GM12878 (cell line): ENCODE results near the gene RIPPLY1. TPM values are rescaled to one million over a fixed set of nuclear protein-coding genes. Genes with fewer than 3 reads are reported as not detected.

ENCODE experiments used
- ATAC-seq: fragments of 200-7000 bp; cut with Tn5 transposase; 3 replicates; pipeline ENCODE4 v1.9.1; 2020; ENCODE audit warnings: mild to moderate bottlenecking, moderate library complexity
- BruUV-seq: library from RNA; stranded (reverse); fragments of 400-500 nt; replicated peaks from 2 replicates; lab custom pipeline; 2021; lab: Mats Ljungman, UMichigan
- CTCF ChIA-PET: fragments of 300-600 bp; sonication (Branson Sonifier 250); formaldehyde crosslinking; extraction: SDS; loops from one replicate; lab custom pipeline; 2021; ENCODE audit warnings: inconsistent platforms; lab: Yijun Ruan, JAX
- POLR2A ChIA-PET: fragments of 350-600 bp; formaldehyde crosslinking; extraction: SDS; loops from one replicate; lab custom pipeline; 2021; ENCODE audit warnings: inconsistent platforms; lab: Charles Lee
- RAD21 ChIA-PET: fragments of 300-600 bp; sonication (Branson Sonifier 250); formaldehyde crosslinking; loops from one replicate; lab custom pipeline; 2023; ENCODE audit warnings: antibody characterized with exemption; ENCODE audit not compliant: unreplicated experiment; lab: Charles Lee
- SMC1A ChIA-PET: fragments of 300-600 bp; sonication (Branson Sonifier 250); formaldehyde crosslinking; loops from one replicate; lab custom pipeline; 2023; ENCODE audit not compliant: unreplicated experiment, uncharacterized antibody; lab: Charles Lee
- DNase-seq: peaks from one replicate; pipeline ENCODE4 v3.0.0-alpha.2; 2011; ENCODE audit warnings: low read depth, low spot score
- FAIRE-seq: peaks from 3 replicates; lab custom pipeline; 2011; peaks lifted over from hg19 to GRCh38; lab: Jason Lieb, UNC
- H2AFZ ChIP-seq: 2 replicates; pipeline ENCODE4 v1.6.0; 2011; ENCODE audit warnings: low read depth, low read length, control low read depth; ENCODE audit not compliant: control insufficient read depth
- H3K27ac ChIP-seq: 2 replicates; pipeline ENCODE4 v1.5.1; 2011; ENCODE audit warnings: control low read depth; ENCODE audit not compliant: control insufficient read depth, insufficient read depth
- H3K27me3 ChIP-seq, 2 experiments: replicated peaks in 1 of 2; 2 replicates each; pipeline versions ENCODE4 v1.6.0 to v1.6.1; 2011; ENCODE audit warnings: low read length in 1 of 2; ENCODE audit not compliant: control insufficient read depth in 2 of 2, insufficient read depth in 2 of 2
- H3K36me3 ChIP-seq, 2 experiments: 2 replicates each; pipeline ENCODE4 v1.5.1; 2011; ENCODE audit warnings: low read length in 1 of 2; ENCODE audit not compliant: control insufficient read depth in 2 of 2, insufficient read depth in 2 of 2
- H3K4me1 ChIP-seq: 2 replicates; pipeline ENCODE4 v1.6.1; 2011; ENCODE audit warnings: mild to moderate bottlenecking, low read length, moderate library complexity, mixed read lengths; ENCODE audit not compliant: control insufficient read depth, insufficient read depth
- H3K4me2 ChIP-seq: 2 replicates; pipeline ENCODE4 v1.6.0; 2011; ENCODE audit warnings: control low read depth; ENCODE audit not compliant: control insufficient read depth, insufficient read depth
- H3K4me3 ChIP-seq: fragments of 200-600 bp; sonication (generic); 2 replicates; pipeline ENCODE4 v1.5.1; 2016
- H3K79me2 ChIP-seq: 2 replicates; pipeline ENCODE4 v1.6.0; 2011; ENCODE audit warnings: low read length; ENCODE audit not compliant: control insufficient read depth, insufficient read depth
- H3K9ac ChIP-seq: 2 replicates; pipeline ENCODE4 v1.8.0; 2011; ENCODE audit warnings: low read length, control low read depth, mixed read lengths; ENCODE audit not compliant: control insufficient read depth, insufficient read depth
- H3K9me3 ChIP-seq: replicated peaks from 3 replicates; pipeline ENCODE4 v1.5.1; 2011; ENCODE audit warnings: mild to moderate bottlenecking, low read length; ENCODE audit not compliant: control insufficient read depth, insufficient read depth
- H4K20me1 ChIP-seq: 2 replicates; pipeline ENCODE4 v1.6.0; 2011; ENCODE audit not compliant: control insufficient read depth, insufficient read depth
- ASH2L ChIP-seq: fragments of 300-600, 200-600 bp; sonication (generic); IDR thresholded peaks from 2 replicates; pipeline ENCODE4 v1.6.1; 2017; ENCODE audit warnings: low read depth, mild to moderate bottlenecking, borderline replicate concordance
- HDAC6 ChIP-seq: fragments of 200-600 bp; sonication (generic); IDR thresholded peaks from one replicate; pipeline ENCODE4 v1.8.0; 2017; ENCODE audit warnings: antibody characterized with exemption; ENCODE audit not compliant: unreplicated experiment
- HSF1 ChIP-seq: fragments of 150-350 bp; IDR thresholded peaks from 2 replicates; pipeline ENCODE4 v1.6.1; 2014; ENCODE audit warnings: mild to moderate bottlenecking, low read depth, low read length
- LARP7 ChIP-seq: fragments of 450-650 bp; IDR thresholded peaks from 2 replicates; pipeline ENCODE4 v1.6.1; 2017; ENCODE audit warnings: mild to moderate bottlenecking
- NFXL1 ChIP-seq: fragments of 450-650 bp; IDR thresholded peaks from 2 replicates; pipeline ENCODE4 v1.6.1; 2017; ENCODE audit warnings: antibody characterized with exemption, mild to moderate bottlenecking, borderline replicate concordance
- NFYB ChIP-seq: IDR thresholded peaks from 2 replicates; pipeline ENCODE4 v1.6.1; 2011; ENCODE audit warnings: low read depth, mild to moderate bottlenecking, low read length, improper control_type of control experiment, moderate library complexity; ENCODE audit not compliant: insufficient read depth
- RAD51 ChIP-seq: fragments of 450-650 bp; IDR thresholded peaks from 2 replicates; pipeline ENCODE4 v1.6.1; 2016; ENCODE audit warnings: moderate library complexity, mild to moderate bottlenecking, inconsistent platforms
- RELB ChIP-seq: fragments of 450-650 bp; IDR thresholded peaks from 2 replicates; pipeline ENCODE4 v1.6.1; 2017; ENCODE audit warnings: low read depth, mild to moderate bottlenecking, moderate library complexity
- TARDBP ChIP-seq: IDR thresholded peaks from 2 replicates; pipeline ENCODE4 v1.6.1; 2016; ENCODE audit warnings: borderline replicate concordance
- TBL1XR1 ChIP-seq: IDR thresholded peaks from 2 replicates; pipeline ENCODE4 v1.6.1; 2012; ENCODE audit warnings: low read depth, low read length, improper control_type of control experiment
- ZZZ3 ChIP-seq: IDR thresholded peaks from 2 replicates; pipeline ENCODE4 v1.6.1; 2011; ENCODE audit warnings: low read depth; ENCODE audit not compliant: control insufficient read depth, insufficient read length
- WGBS: methylation state at CpG from one replicate; pipeline ENCODE4 v1.1.6; 2016; ENCODE audit warnings: low lambda C conversion rate; ENCODE audit not compliant: insufficient replicate concordance, insufficient coverage; ENCODE audit errors: missing lambda C conversion rate; 5-methylcytosine and 5-hydroxymethylcytosine counted together
- in situ Hi-C: fragments of 300-500 bp; cut with MboI; formaldehyde crosslinking; loops from 9 replicates; pipeline ENCODE4 v1.14.3; 2018; ENCODE audit warnings: mixed read lengths
- intact Hi-C: fragments of 100-400 bp; cut with micrococcal nuclease; formaldehyde crosslinking; loops from one replicate; pipeline ENCODE4 v1.14.2; 2022; ENCODE audit not compliant: unreplicated experiment
- polyA plus RNA-seq, 11 experiments: library from polyadenylated mRNA; depleted of rRNA in 4 of 11; unstranded in 6 of 11; stranded (reverse) in 5 of 11; fragments of >200 nt; fragmentation: Nextera tagmentation in 4 of 11; fragmentation: Illumina TruSeq in 1 of 11; extraction: Ambion mirVana in 4 of 11; extraction: Trizol in 1 of 11; gene quantifications; 1 replicate in 1 of 11; 2 replicates in 10 of 11; pipeline versions ENCODE4 v1.2.1 to v1.2.3, GENCODE V29; 2011 to 2016; ENCODE audit warnings: inconsistent platforms in 2 of 11, missing spikeins in 2 of 11, low read depth in 1 of 11
- total RNA-seq, 4 experiments: library from RNA; depleted of rRNA in 3 of 4; stranded (reverse); fragments of >200 nt in 3 of 4; fragmentation: Illumina TruSeq in 1 of 4; extraction: Trizol in 1 of 4; gene quantifications; 2 replicates each; pipeline versions ENCODE4 v1.2.1 to v1.2.3, GENCODE V29; 2013 to 2021

RIPPLY1 gene
- total and polyA plus RNA-seq, 10 of the 15 experiments (the other 5 are each of a cell fraction or from before 2014, with no cell fraction given), result not detected

DNA sequence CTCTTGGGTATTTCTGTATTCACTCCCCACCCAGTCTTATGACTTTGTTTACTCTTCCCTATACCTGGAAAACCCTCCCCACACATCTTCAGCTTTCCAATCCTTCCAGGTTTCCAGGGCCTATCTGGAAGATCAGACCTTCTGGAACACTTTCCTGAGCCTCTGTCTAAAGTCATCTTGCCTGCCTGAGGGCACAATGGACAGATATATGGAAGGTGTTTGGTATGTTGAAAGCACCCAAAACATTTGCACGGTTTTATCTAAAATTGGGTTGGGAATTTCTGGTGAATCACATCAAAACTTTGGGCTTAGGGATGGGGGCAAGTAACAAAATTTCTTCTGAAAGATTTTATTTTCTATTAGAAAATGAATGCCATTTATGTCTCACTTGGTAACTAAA lies 33.1 kb upstream of the RIPPLY1 start:
- no TSS peak for BruUV-seq
- no peak overlapping the region for H2AFZ ChIP-seq
- 6% methylated on average over 1 of the region's 1 CpG for WGBS
- H3K9me3 ChIP-seq, result no peaks in the 10 kb centered on the region
- FAIRE-seq (no peak), DNase-seq (no peak), ATAC-seq (no peak)
- TF ChIP-seq HDAC6 (no peak), TBL1XR1 (no peak), TARDBP (no peak), NFXL1 (no peak), LARP7 (no peak), ASH2L (no peak)
- in situ Hi-C loops, result no loop called here
- no peak overlapping the region for H3K4me3 ChIP-seq
- SMC1A ChIA-PET, result interaction anchor here (0.6 kb wide), 1 partner anchor 782 kb away, joined by 3 read pairs; no protein-coding TSS in a partner anchor
- H4K20me1 ChIP-seq, result no peaks in the 10 kb centered on the region
- H3K9ac ChIP-seq, result no peak overlapping the region
- no peaks in the 10 kb centered on the region for H3K36me3 ChIP-seq
- intact Hi-C loops, result no loop called here
- RAD21 ChIA-PET, result no interaction called here
- no peaks in the 10 kb centered on the region; a peak in 1 of 4 replicates for H3K27me3 ChIP-seq
- H3K27ac ChIP-seq, result no peak overlapping the region
- H3K4me2 ChIP-seq, result no peak overlapping the region
- POLR2A ChIA-PET, result no interaction called here
- no peaks in the 10 kb centered on the region for H3K79me2 ChIP-seq
- H3K4me1 ChIP-seq, result no peaks in the 10 kb centered on the region
- CTCF ChIA-PET, result interaction anchor here (0.9 kb wide), 1 partner anchor 17 kb away, joined by 3 read pairs; no protein-coding TSS in a partner anchor

DNA sequence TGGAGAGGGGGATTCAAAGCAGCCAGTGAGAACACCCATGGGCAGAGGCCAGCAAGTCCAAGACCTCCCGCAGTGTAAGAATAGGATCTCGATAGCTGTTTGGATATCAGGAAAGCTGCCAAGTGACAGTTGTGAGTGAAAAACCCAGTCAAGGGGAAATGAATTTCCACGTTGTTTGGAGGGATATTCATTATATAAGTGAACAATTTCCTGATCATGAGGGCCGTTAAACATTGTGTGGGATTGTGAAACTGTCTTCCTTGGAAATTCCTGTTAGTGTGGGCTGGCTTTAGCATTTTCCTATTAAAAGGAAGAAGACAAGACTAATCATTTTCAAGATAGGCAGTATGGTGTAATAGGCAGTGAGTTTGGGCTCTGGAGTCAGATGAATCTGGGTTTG lies 32.0 kb upstream of the RIPPLY1 start:
- ChIA-PET RAD21 (no interaction called here), POLR2A (no interaction called here), SMC1A (no interaction called here), CTCF (no interaction called here)
- intact Hi-C loops, result no loop called here
- Histone ChIP-seq H3K9ac (no peak overlapping the region), H3K4me3 (no peak overlapping the region), H3K27me3 (no peaks in the 10 kb centered on the region; a peak in 1 of 4 replicates), H3K4me2 (no peak overlapping the region), H3K36me3 (no peaks in the 10 kb centered on the region), H3K4me1 (no peaks in the 10 kb centered on the region), H4K20me1 (no peaks in the 10 kb centered on the region), H2AFZ (no peak overlapping the region), H3K27ac (no peak overlapping the region), H3K79me2 (no peaks in the 10 kb centered on the region), H3K9me3 (no peaks in the 10 kb centered on the region)
- ATAC-seq (no peak), DNase-seq (no peak), FAIRE-seq (no peak)
- in situ Hi-C loops, result no loop called here
- no TSS peak for BruUV-seq
- 50% methylated on average over 4 of the region's 4 CpGs for WGBS
- TF ChIP-seq NFYB (no peak), HSF1 (no peak), RAD51 (no peak), ZZZ3 (no peak), RELB (no peak)
